Cardiac muscle cell (in vitro differentiated cells and primary cell): ENCODE measurements around the gene DDX10. TPM values are rescaled to one million over a fixed set of nuclear protein-coding genes. Genes with fewer than 3 reads are reported as not detected.
A peak's percentile ranks its signal among the peaks of the same experiment; 100 is the strongest.

Experiments
- DNase-seq, 2 donors: peaks; one replicate each; pipeline versions ENCODE4 v3.0.0 to v3.0.0-alpha.2; 2010 to 2017; ENCODE audit warnings: low read depth in 1 of 2, low spot score in 1 of 2
- H3K27ac ChIP-seq: fragments of 200-600 bp; sonication (generic); 2 replicates; pipeline ENCODE4 v1.5.1; 2016
- H3K27me3 ChIP-seq: fragments of 200-600 bp; sonication (generic); 2 replicates; pipeline ENCODE4 v1.6.0; 2016; ENCODE audit warnings: control low read depth
- H3K36me3 ChIP-seq: fragments of 200-600 bp; sonication (generic); 2 replicates; pipeline ENCODE4 v1.5.1; 2016; ENCODE audit warnings: control low read depth
- H3K4me1 ChIP-seq: fragments of 200-600 bp; sonication (generic); 2 replicates; pipeline ENCODE4 v1.8.1; 2017; ENCODE audit warnings: low read depth, mild to moderate bottlenecking, mixed run types
- H3K4me3 ChIP-seq: fragments of 200-600 bp; sonication (generic); 2 replicates; pipeline ENCODE4 v1.5.1; 2016; ENCODE audit warnings: mild to moderate bottlenecking
- H3K9me3 ChIP-seq: fragments of 200-600 bp; sonication (generic); 2 replicates; pipeline ENCODE4 v1.5.1; 2017; ENCODE audit warnings: low read depth, mild to moderate bottlenecking, control low read depth
- CTCF ChIP-seq: IDR thresholded peaks from 2 replicates; pipeline ENCODE4 v1.5.1; 2012; ENCODE audit warnings: low read depth, mild to moderate bottlenecking, low read length
- polyA plus RNA-seq: library from polyadenylated mRNA; unstranded; fragments of >200 nt; fragmentation: Nextera tagmentation; extraction: Ambion mirVana; gene quantifications from 2 replicates; pipeline ENCODE4 v1.2.1, GENCODE V29; 2016
- total RNA-seq: library from RNA; depleted of rRNA; stranded (reverse); fragments of >200 nt; gene quantifications from 2 replicates; pipeline ENCODE4 v1.2.3, GENCODE V29; 2016

Gene DDX10
- total and polyA plus RNA-seq, 2 experiments from 2014 or later: 16.0 to 17.9 TPM

- DNase-seq: no peak
- Histone ChIP-seq H3K4me3 (no peak overlapping the region), H3K36me3 (no peaks in the 10 kb centered on the region), H3K27me3 (no peaks in the 10 kb centered on the region), H3K4me1 (no peaks in the 10 kb centered on the region), H3K27ac (no peak overlapping the region), H3K9me3 (no peaks in the 10 kb centered on the region)
- no peak for TF ChIP-seq CTCF
These were observed 173.9 kb downstream of the DDX10 start for GRCh38 chr11:108838792-108839105.

- H3K4me1 ChIP-seq: no peaks in the 10 kb centered on the region
- H3K27ac ChIP-seq: no peak overlapping the region
- no peaks in the 10 kb centered on the region for H3K36me3 ChIP-seq
- H3K9me3 ChIP-seq: no peaks in the 10 kb centered on the region
- H3K27me3 ChIP-seq: no peaks in the 10 kb centered on the region
- DNase-seq: no peak
- no peak overlapping the region for H3K4me3 ChIP-seq
- TF ChIP-seq CTCF: no peak
These were observed 181.1 kb downstream of the DDX10 start for GRCh38 chr11:108846009-108846408.

GRCh38 chr11:108847298-108847990 lies 182.6 kb downstream of the DDX10 start:
- Histone ChIP-seq H3K9me3 (no peaks in the 10 kb centered on the region), H3K27me3 (no peaks in the 10 kb centered on the region), H3K4me1 (no peaks in the 10 kb centered on the region), H3K4me3 (no peak overlapping the region), H3K27ac (no peak overlapping the region), H3K36me3 (no peaks in the 10 kb centered on the region)
- no peak for DNase-seq
- TF ChIP-seq CTCF: no peak

- DNase-seq: no peak
- Histone ChIP-seq H3K27me3 (no peaks in the 10 kb centered on the region), H3K4me3 (no peak overlapping the region), H3K36me3 (no peaks in the 10 kb centered on the region), H3K27ac (no peak overlapping the region), H3K4me1 (peaks cover 16% of the 10 kb centered on the region), H3K9me3 (no peaks in the 10 kb centered on the region)
- TF ChIP-seq CTCF: no peak
These were observed 186.9 kb downstream of the DDX10 start for GRCh38 chr11:108851781-108852180.

GRCh38 chr11:108852701-108853100 lies 187.8 kb downstream of the DDX10 start:
- Histone ChIP-seq H3K27ac (peak overlapping the region; percentile 68), H3K9me3 (no peaks in the 10 kb centered on the region), H3K27me3 (no peaks in the 10 kb centered on the region), H3K4me3 (no peak overlapping the region), H3K36me3 (no peaks in the 10 kb centered on the region), H3K4me1 (peaks cover 16% of the 10 kb centered on the region)
- peak in 1 of 2 donors; percentile 39 for DNase-seq
- no peak for TF ChIP-seq CTCF
